Gastrocnemius medialis (tissue), 4 donors: ENCODE results near the gene PARVA.

Source experiments
- CTCF ChIP-seq, 5 experiments: fragments of 450-650 bp in 3 of 5; fragments of 200-600 bp in 2 of 5; sonication (generic) in 2 of 5; IDR thresholded peaks in 4 of 5; conservative IDR thresholded peaks in 1 of 5; 1 replicate in 4 of 5; 2 replicates in 1 of 5; pipeline ENCODE4 v1.5.1; 2016 to 2019; ENCODE audit warnings: antibody characterized with exemption in 5 of 5, mild to moderate bottlenecking in 3 of 5, moderate library complexity in 3 of 5
- POLR2A ChIP-seq, 2 donors: fragments of 450-650 bp; IDR thresholded peaks; one replicate each; pipeline ENCODE4 v1.6.1; 2017; ENCODE audit warnings: antibody characterized with exemption in 2 of 2, mild to moderate bottlenecking in 2 of 2, moderate library complexity in 2 of 2

- no peak for TF ChIP-seq POLR2A (IDR thresholded peaks at IDR 0.05)
- no peak for TF ChIP-seq CTCF (IDR thresholded peaks at IDR 0.05 in 4 of 5, conservative IDR thresholded peaks at IDR 0.05 in 1 of 5)
Observed at GRCh38 chr11:12532580-12532979, 155.2 kb downstream of the PARVA start.
